HEK293 (cell line): ENCODE results near the gene ZDHHC14.

Source experiments
- CTCF ChIA-PET: fragments of 350-600 bp; formaldehyde crosslinking; extraction: SDS; loops from one replicate; lab custom pipeline; 2021; ENCODE audit warnings: antibody characterized with exemption; lab: Yijun Ruan, JAX
- POLR2A ChIA-PET: fragments of 300-600 bp; formaldehyde crosslinking; extraction: SDS; loops from one replicate; lab custom pipeline; 2020; ENCODE audit warnings: antibody characterized with exemption, inconsistent platforms; lab: Yijun Ruan, JAX
- H3K27ac ChIP-seq: fragments of 200-500 bp; sonication (Bioruptor generic); 2 replicates; pipeline ENCODE4 v1.5.1; 2014; ENCODE audit warnings: low read depth, low read length, control low read depth, inconsistent platforms; ENCODE audit errors: extremely low read depth
- H3K36me3 ChIP-seq, 2 experiments: fragments of 200-500 bp in 1 of 2; sonication (Bioruptor generic) in 1 of 2; 1 replicate in 1 of 2; 2 replicates in 1 of 2; pipeline ENCODE4 v1.5.1; 2014 to 2017; ENCODE audit warnings: inconsistent platforms in 2 of 2, low read length in 2 of 2; ENCODE audit not compliant: control insufficient read depth in 2 of 2, insufficient read depth in 1 of 2
- H3K4me1 ChIP-seq: fragments of 200-500 bp; sonication (Bioruptor generic); 2 replicates; pipeline ENCODE4 v1.5.1; 2014; ENCODE audit warnings: mild to moderate bottlenecking, low read length, inconsistent platforms; ENCODE audit not compliant: control insufficient read depth, insufficient read depth
- H3K4me3 ChIP-seq: 2 replicates; pipeline ENCODE4 v1.5.1; 2011; ENCODE audit warnings: low read depth, mild to moderate bottlenecking, control low read depth, low read length, moderate library complexity
- H3K9me3 ChIP-seq: fragments of 200-500 bp; sonication (Bioruptor generic); 2 replicates; pipeline ENCODE4 v1.5.1; 2014; ENCODE audit warnings: low read depth, low read length, inconsistent platforms; ENCODE audit not compliant: control insufficient read depth, insufficient read depth
- HOXD13 ChIP-seq: sonication (generic); formaldehyde crosslinking; IDR thresholded peaks from 2 replicates; pipeline ENCODE4 v1.8.0; 2022; ENCODE audit warnings: missing genetic modification reagents, borderline replicate concordance
- KLF9 ChIP-seq: fragments of 450-650 bp; formaldehyde crosslinking; IDR thresholded peaks from 2 replicates; pipeline ENCODE4 v1.5.1; 2016; ENCODE audit warnings: missing biosample characterization, missing genetic modification characterization, low read depth
- MYNN ChIP-seq: fragments of 450-650 bp; formaldehyde crosslinking; IDR thresholded peaks from 2 replicates; pipeline ENCODE4 v1.5.1; 2016; ENCODE audit warnings: missing biosample characterization, missing genetic modification characterization, borderline replicate concordance
- RBAK ChIP-seq: fragments of 450-650 bp; formaldehyde crosslinking; IDR thresholded peaks from 2 replicates; pipeline ENCODE4 v1.5.1; 2016; ENCODE audit warnings: missing biosample characterization, missing genetic modification characterization
- SCRT1 ChIP-seq: fragments of 450-650 bp; formaldehyde crosslinking; IDR thresholded peaks from 2 replicates; pipeline ENCODE4 v1.5.1; 2016; ENCODE audit warnings: missing biosample characterization, missing genetic modification characterization, borderline replicate concordance
- TCF7L2 ChIP-seq: IDR thresholded peaks from 2 replicates; pipeline ENCODE4 v1.6.1; 2011; ENCODE audit warnings: low read depth, mild to moderate bottlenecking, inconsistent platforms, low read length, moderate library complexity, borderline replicate concordance
- ZBTB1 ChIP-seq: fragments of 450-650 bp; formaldehyde crosslinking; IDR thresholded peaks from 2 replicates; pipeline ENCODE4 v1.5.1; 2016; ENCODE audit warnings: missing biosample characterization, missing genetic modification characterization
- ZBTB48 ChIP-seq: fragments of 450-650 bp; formaldehyde crosslinking; IDR thresholded peaks from 2 replicates; pipeline ENCODE4 v1.5.1; 2016; ENCODE audit warnings: missing biosample characterization, missing genetic modification characterization
- ZEB2 ChIP-seq: fragments of 450-650 bp; formaldehyde crosslinking; IDR thresholded peaks from 2 replicates; pipeline ENCODE4 v1.5.1; 2016; ENCODE audit warnings: missing biosample characterization, missing genetic modification characterization
- ZNF132 ChIP-seq: fragments of 450-650 bp; formaldehyde crosslinking; IDR thresholded peaks from 2 replicates; pipeline ENCODE4 v1.5.1; 2017; ENCODE audit warnings: missing biosample characterization, missing genetic modification characterization, borderline replicate concordance
- ZNF169 ChIP-seq: fragments of 450-650 bp; formaldehyde crosslinking; IDR thresholded peaks from 2 replicates; pipeline ENCODE4 v1.5.1; 2016; ENCODE audit warnings: missing biosample characterization, missing genetic modification characterization
- ZNF266 ChIP-seq: fragments of 450-650 bp; formaldehyde crosslinking; IDR thresholded peaks from 2 replicates; pipeline ENCODE4 v1.5.1; 2016; ENCODE audit warnings: missing biosample characterization, missing genetic modification characterization, low read depth
- ZNF292 ChIP-seq: fragments of 450-650 bp; formaldehyde crosslinking; IDR thresholded peaks from 2 replicates; pipeline ENCODE4 v1.5.1; 2016; ENCODE audit warnings: low read depth, missing biosample characterization, missing genetic modification characterization, borderline replicate concordance
- ZNF311 ChIP-seq: fragments of 450-650 bp; formaldehyde crosslinking; IDR thresholded peaks from 2 replicates; pipeline ENCODE4 v1.5.1; 2017; ENCODE audit warnings: missing biosample characterization, missing genetic modification characterization, borderline replicate concordance
- ZNF37A ChIP-seq: fragments of 450-650 bp; IDR thresholded peaks from 2 replicates; pipeline ENCODE4 v1.5.1; 2018; ENCODE audit warnings: missing biosample characterization, missing genetic modification characterization
- ZNF521 ChIP-seq: fragments of 450-650 bp; formaldehyde crosslinking; IDR thresholded peaks from 2 replicates; pipeline ENCODE4 v1.5.1; 2017; ENCODE audit warnings: missing biosample characterization, mild to moderate bottlenecking, missing genetic modification characterization
- ZNF555 ChIP-seq: fragments of 450-650 bp; formaldehyde crosslinking; conservative IDR thresholded peaks from 2 replicates; pipeline ENCODE4 v1.5.1; 2017; ENCODE audit warnings: missing biosample characterization, mild to moderate bottlenecking, missing genetic modification characterization, inconsistent platforms
- ZNF561 ChIP-seq: fragments of 450-650 bp; IDR thresholded peaks from 2 replicates; pipeline ENCODE4 v1.5.1; 2018; ENCODE audit warnings: missing biosample characterization, missing genetic modification characterization, borderline replicate concordance
- ZNF596 ChIP-seq: fragments of 450-650 bp; IDR thresholded peaks from 2 replicates; pipeline ENCODE4 v1.5.0; 2018; ENCODE audit warnings: missing biosample characterization, mild to moderate bottlenecking, missing genetic modification characterization, moderate library complexity
- ZNF629 ChIP-seq: fragments of 450-650 bp; formaldehyde crosslinking; IDR thresholded peaks from 2 replicates; pipeline ENCODE4 v1.5.1; 2017; ENCODE audit warnings: missing biosample characterization, missing genetic modification characterization
- ZNF645 ChIP-seq: fragments of 450-650 bp; formaldehyde crosslinking; IDR thresholded peaks from 2 replicates; pipeline ENCODE4; 2016; ENCODE audit warnings: missing biosample characterization, missing genetic modification characterization
- ZNF76 ChIP-seq: fragments of 450-650 bp; formaldehyde crosslinking; IDR thresholded peaks from 2 replicates; pipeline ENCODE4; 2016; ENCODE audit warnings: low read depth, missing biosample characterization, missing genetic modification characterization, borderline replicate concordance
- ZNF776 ChIP-seq: fragments of 450-650 bp; formaldehyde crosslinking; IDR thresholded peaks from 2 replicates; pipeline ENCODE4 v1.5.0; 2017; ENCODE audit warnings: missing biosample characterization, missing genetic modification characterization, borderline replicate concordance
- ZNF785 ChIP-seq: fragments of 450-650 bp; formaldehyde crosslinking; IDR thresholded peaks from 2 replicates; pipeline ENCODE4 v1.5.1; 2016; ENCODE audit warnings: missing biosample characterization, missing genetic modification characterization
- ZNF791 ChIP-seq: fragments of 450-650 bp; formaldehyde crosslinking; IDR thresholded peaks from 2 replicates; pipeline ENCODE4 v1.5.1; 2016; ENCODE audit warnings: missing biosample characterization, missing genetic modification characterization
- ZNF830 ChIP-seq: fragments of 450-650 bp; IDR thresholded peaks from 2 replicates; pipeline ENCODE4 v1.5.0; 2018; ENCODE audit warnings: missing biosample characterization, missing genetic modification characterization, low read depth, mild to moderate bottlenecking, moderate library complexity
- ZNF837 ChIP-seq: fragments of 450-650 bp; formaldehyde crosslinking; IDR thresholded peaks from 2 replicates; pipeline ENCODE4 v1.5.1; 2016; ENCODE audit warnings: missing biosample characterization, missing genetic modification characterization
- ZSCAN18 ChIP-seq: fragments of 450-650 bp; formaldehyde crosslinking; IDR thresholded peaks from 2 replicates; pipeline ENCODE4 v1.5.1; 2016; ENCODE audit warnings: missing biosample characterization, missing genetic modification characterization
- ZSCAN5A ChIP-seq: fragments of 450-650 bp; formaldehyde crosslinking; IDR thresholded peaks from 2 replicates; pipeline ENCODE4 v1.5.1; 2016; ENCODE audit warnings: missing biosample characterization, missing genetic modification characterization

ZDHHC14 gene

GRCh38 chr6:157538168-157538567, 157.2 kb downstream of the ZDHHC14 start (continued):
- TF ChIP-seq ZBTB1 (tag by site-specific recombination) = no peak
- no peak for TF ChIP-seq ZNF555
- TF ChIP-seq ZNF132 (tag by site-specific recombination) = no peak

- TF ChIP-seq ZNF830 (tag by site-specific recombination) (no peak), ZNF776 (tag by site-specific recombination) (no peak), ZNF37A (tag by site-specific recombination) (no peak), ZNF521 (tag by site-specific recombination) (no peak), RBAK (tag by site-specific recombination) (no peak), ZNF561 (tag by site-specific recombination) (no peak), ZNF837 (tag by site-specific recombination) (no peak), ZSCAN5A (tag by site-specific recombination) (no peak), ZBTB48 (no peak), ZNF596 (tag by site-specific recombination) (no peak), ZNF266 (no peak), ZNF785 (tag by site-specific recombination) (no peak), ZNF311 (tag by site-specific recombination) (no peak), ZEB2 (tag by site-specific recombination) (no peak), ZNF76 (no peak), ZSCAN18 (tag by site-specific recombination) (no peak)
- TF ChIP-seq, all 188 proteins: peak for 0
- no peak overlapping the region for H3K27ac ChIP-seq
- no peak overlapping the region for H3K4me3 ChIP-seq
- no peaks in the 10 kb centered on the region for H3K9me3 ChIP-seq
- POLR2A ChIA-PET = no interaction called here
- H3K36me3 ChIP-seq = peaks cover 0 to 5% of the 10 kb centered on the region in 2 experiments; a peak in 1 of 3 replicates
- CTCF ChIA-PET = interaction anchor here (1.3 kb wide), 1 partner anchor 129 kb away, joined by 5 read pairs; no protein-coding TSS in a partner anchor
- H3K4me1 ChIP-seq = peaks cover 11% of the 10 kb centered on the region
Observed at GRCh38 chr6:157538698-157539097, 157.7 kb downstream of the ZDHHC14 start.

- no peak for TF ChIP-seq ZNF169 (tag by site-specific recombination)
- TF ChIP-seq ZNF292 (tag by site-specific recombination) = no peak
- TF ChIP-seq TCF7L2 = no peak
- TF ChIP-seq ZNF629 (tag by site-specific recombination) = no peak
- no peak for TF ChIP-seq MYNN (tag by site-specific recombination)
- TF ChIP-seq ZNF645 (tag by site-specific recombination) = no peak
- no peak for TF ChIP-seq HOXD13 (CRISPR knock-in tag)
- TF ChIP-seq KLF9 (tag by site-specific recombination) = no peak
- no peak for TF ChIP-seq ZNF76
- TF ChIP-seq ZNF561 (tag by site-specific recombination) = no peak
- no peak for TF ChIP-seq ZNF791 (tag by site-specific recombination)
- TF ChIP-seq SCRT1 (tag by site-specific recombination) = no peak
- Histone ChIP-seq H3K4me3 (no peak overlapping the region), H3K4me1 (peaks cover 11% of the 10 kb centered on the region), H3K36me3 (peaks cover 0 to 7% of the 10 kb centered on the region in 2 experiments; a peak in 1 of 3 replicates), H3K9me3 (no peaks in the 10 kb centered on the region), H3K27ac (no peak overlapping the region)
- ChIA-PET POLR2A (no interaction called here), CTCF (interaction anchor here (1.3 kb wide), 1 partner anchor 129 kb away, joined by 5 read pairs; no protein-coding TSS in a partner anchor)
Observed at GRCh38 chr6:157539421-157539822, 158.4 kb downstream of the ZDHHC14 start.
